Mesenchymal stem cell (in vitro differentiated cells and primary cell): Measurements from ENCODE around the gene OR8D1.
A peak's percentile ranks its signal among the peaks of the same experiment; 100 is the strongest.

Source experiments
- DNase-seq: peaks from one replicate; pipeline ENCODE4 v3.0.0-alpha.2; 2013
- H2AFZ ChIP-seq: one replicate; pipeline ENCODE4 v1.6.1; 2013; ENCODE audit warnings: low read depth, mild to moderate bottlenecking, control low read depth, inconsistent platforms, low read length, moderate library complexity
- H2AK5ac ChIP-seq: 2 replicates; pipeline ENCODE4 v1.6.1; 2013; ENCODE audit warnings: low read length, moderate library complexity, mild to moderate bottlenecking, inconsistent platforms; ENCODE audit not compliant: severe bottlenecking
- H2BK120ac ChIP-seq: one replicate; pipeline ENCODE4 v1.6.1; 2013; ENCODE audit warnings: low read depth, mild to moderate bottlenecking, inconsistent platforms, low read length, moderate library complexity
- H2BK12ac ChIP-seq, 2 experiments: one replicate each; pipeline ENCODE4 v1.6.1; 2013; ENCODE audit warnings: inconsistent platforms in 2 of 2, low read length in 2 of 2, mild to moderate bottlenecking in 2 of 2, moderate library complexity in 2 of 2, control low read depth in 1 of 2
- H2BK15ac ChIP-seq: one replicate; pipeline ENCODE4 v1.6.1; 2013; ENCODE audit warnings: mild to moderate bottlenecking, low read depth, inconsistent platforms; ENCODE audit not compliant: poor library complexity, severe bottlenecking
- H2BK5ac ChIP-seq: 2 replicates; pipeline ENCODE4 v1.6.1; 2013; ENCODE audit warnings: low read depth, mild to moderate bottlenecking, low read length, control low read depth, inconsistent platforms; ENCODE audit not compliant: poor library complexity, severe bottlenecking
- H3K14ac ChIP-seq, 2 experiments: one replicate each; pipeline ENCODE4 v1.6.1; 2013; ENCODE audit warnings: inconsistent platforms in 2 of 2, low read length in 2 of 2, control low read depth in 1 of 2, mild to moderate bottlenecking in 1 of 2, moderate library complexity in 1 of 2
- H3K18ac ChIP-seq, 2 experiments: one replicate each; pipeline ENCODE4 v1.6.1; 2013; ENCODE audit warnings: inconsistent platforms in 2 of 2, low read length in 2 of 2, control low read depth in 1 of 2, low read depth in 1 of 2, mild to moderate bottlenecking in 1 of 2
- H3K23ac ChIP-seq, 2 experiments: one replicate each; pipeline ENCODE4 v1.6.1; 2013; ENCODE audit warnings: inconsistent platforms in 2 of 2, low read length in 2 of 2, mild to moderate bottlenecking in 2 of 2, moderate library complexity in 2 of 2, control low read depth in 1 of 2
- H3K27ac ChIP-seq: 2 replicates; pipeline ENCODE4 v1.5.1; 2013; ENCODE audit warnings: mild to moderate bottlenecking, moderate library complexity, low read length, control low read depth, inconsistent platforms; ENCODE audit not compliant: poor library complexity, severe bottlenecking
- H3K27me3 ChIP-seq, 2 experiments: 2 replicates each; pipeline versions ENCODE4 v1.6.1 to v1.7.0; 2013; ENCODE audit warnings: low read length in 2 of 2, mild to moderate bottlenecking in 2 of 2, moderate library complexity in 2 of 2, control low read depth in 1 of 2, inconsistent platforms in 1 of 2; ENCODE audit not compliant: control insufficient read depth in 1 of 2, insufficient read depth in 1 of 2
- H3K36me3 ChIP-seq, 2 experiments: 2 replicates each; pipeline versions ENCODE4 v1.6.1 to v1.7.0; 2013; ENCODE audit warnings: low read length in 2 of 2, control low read depth in 1 of 2, inconsistent platforms in 1 of 2, low read depth in 1 of 2, mild to moderate bottlenecking in 1 of 2; ENCODE audit not compliant: insufficient read depth in 2 of 2, control insufficient read depth in 1 of 2
- H3K4ac ChIP-seq, 2 experiments: one replicate each; pipeline ENCODE4 v1.6.1; 2013; ENCODE audit warnings: inconsistent platforms in 2 of 2, low read length in 2 of 2, mild to moderate bottlenecking in 2 of 2, moderate library complexity in 2 of 2, control low read depth in 1 of 2, low read depth in 1 of 2
- H3K4me1 ChIP-seq: 2 replicates; pipeline ENCODE4 v1.6.1; 2013; ENCODE audit warnings: low read depth, low read length, control low read depth; ENCODE audit not compliant: control insufficient read depth, insufficient read depth
- H3K4me2 ChIP-seq: 2 replicates; pipeline ENCODE4 v1.6.1; 2013; ENCODE audit warnings: low read length, mild to moderate bottlenecking, inconsistent platforms; ENCODE audit not compliant: poor library complexity, severe bottlenecking
- H3K4me3 ChIP-seq, 2 experiments: 2 replicates each; pipeline versions ENCODE4 v1.5.1 to v1.7.0; 2013; ENCODE audit warnings: low read length in 2 of 2, mild to moderate bottlenecking in 2 of 2, control low read depth in 1 of 2, low read depth in 1 of 2; ENCODE audit not compliant: insufficient read depth in 1 of 2
- H3K79me1 ChIP-seq: replicated peaks from 2 replicates; pipeline ENCODE4 v1.6.1; 2013; ENCODE audit warnings: mild to moderate bottlenecking, control low read depth, low read length, inconsistent platforms; ENCODE audit not compliant: poor library complexity, severe bottlenecking
- H3K9ac ChIP-seq: 2 replicates; pipeline ENCODE4 v1.7.0; 2013; ENCODE audit warnings: mild to moderate bottlenecking, low read length, moderate library complexity
- H3K9me3 ChIP-seq: 2 replicates; pipeline ENCODE4 v1.7.0; 2013; ENCODE audit warnings: mild to moderate bottlenecking, low read length; ENCODE audit not compliant: control insufficient read depth
- H4K8ac ChIP-seq: one replicate; pipeline ENCODE4 v1.6.1; 2013; ENCODE audit warnings: inconsistent platforms, mild to moderate bottlenecking, low read length, moderate library complexity
- H4K91ac ChIP-seq: one replicate; pipeline ENCODE4 v1.6.1; 2013; ENCODE audit warnings: mild to moderate bottlenecking, low read length, inconsistent platforms
- WGBS: methylation state at CpG from one replicate; pipeline ENCODE4 v1.1.7; 2013; ENCODE audit warnings: mixed read lengths; 5-methylcytosine and 5-hydroxymethylcytosine counted together

OR8D1 gene

GRCh38 chr11:124307093-124307492 is 6.7 kb downstream of the OR8D1 start:
- Histone ChIP-seq H3K79me1 (no peaks in the 10 kb centered on the region), H3K27me3 (no peaks in the 10 kb centered on the region), H3K36me3 (no peaks in the 10 kb centered on the region), H2BK15ac (no peak overlapping the region), H3K4me2 (no peak overlapping the region), H3K23ac (no peak overlapping the region), H3K9me3 (no peaks in the 10 kb centered on the region), H2BK5ac (no peak overlapping the region), H3K18ac (no peak overlapping the region), H4K91ac (no peak overlapping the region), H3K4me3 (no peak overlapping the region), H4K8ac (no peak overlapping the region), H3K27ac (no peak overlapping the region), H2BK12ac (no peak overlapping the region), H3K4ac (no peak overlapping the region), H3K4me1 (no peaks in the 10 kb centered on the region), H3K14ac (no peak overlapping the region), H2AK5ac (no peak overlapping the region), H3K9ac (no peak overlapping the region), H2BK120ac (no peak overlapping the region), H2AFZ (no peak overlapping the region)
- DNase-seq = peak; percentile 59

DNA sequence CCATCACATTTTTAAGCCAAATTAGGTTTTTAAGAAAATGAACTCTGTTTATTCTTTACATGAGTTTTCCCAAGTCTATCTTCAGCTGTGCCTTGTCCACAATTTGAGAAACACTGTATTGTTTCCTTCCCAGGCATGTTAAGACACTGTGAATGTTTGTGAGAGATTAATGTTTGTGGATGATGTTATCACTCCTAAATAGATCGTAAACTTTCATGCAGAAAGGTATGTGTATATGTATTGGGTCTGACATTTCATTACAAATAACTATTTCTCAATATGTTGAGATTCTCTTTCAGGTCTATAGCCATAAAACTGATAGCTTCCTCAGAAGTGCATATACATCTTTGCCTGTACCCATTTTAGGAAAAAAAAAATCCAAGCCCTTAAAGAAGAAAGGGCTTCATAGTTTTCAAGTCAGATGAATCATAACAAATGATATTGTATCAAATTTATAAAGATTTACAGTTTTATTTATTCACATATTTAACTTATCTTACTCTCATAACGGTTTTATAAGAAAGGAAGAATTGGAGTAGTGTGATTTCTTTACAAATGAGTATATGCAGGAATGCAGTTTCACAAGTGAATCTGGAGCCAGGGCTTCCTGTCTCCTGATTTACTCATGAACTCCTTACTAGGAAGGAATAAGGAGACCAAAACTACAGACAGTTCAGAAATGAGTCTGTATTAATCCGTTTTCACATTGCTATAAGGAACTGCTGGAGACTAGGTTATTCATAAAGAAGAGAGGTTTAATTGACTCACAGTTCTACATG is 11.2 kb downstream of the OR8D1 start:
- Histone ChIP-seq H3K36me3 (no peaks in the 10 kb centered on the region), H2BK120ac (no peak overlapping the region), H2BK15ac (no peak overlapping the region), H3K23ac (no peak overlapping the region), H2BK5ac (no peak overlapping the region), H3K18ac (peak overlapping the region; percentile 22 to 79), H3K4me1 (no peaks in the 10 kb centered on the region), H3K9me3 (no peaks in the 10 kb centered on the region), H3K4me2 (no peak overlapping the region), H3K4me3 (no peak overlapping the region), H4K8ac (no peak overlapping the region), H3K79me1 (no peaks in the 10 kb centered on the region), H4K91ac (no peak overlapping the region), H3K27me3 (no peaks in the 10 kb centered on the region), H3K9ac (no peak overlapping the region), H2AK5ac (no peak overlapping the region), H2AFZ (no peak overlapping the region), H3K14ac (no peak overlapping the region), H2BK12ac (peak overlapping the region in 1 of 2 experiments; percentile 66), H3K4ac (no peak overlapping the region), H3K27ac (no peak overlapping the region)
- WGBS = no CpG with 5 or more reads among the region's 3 CpGs
- peak; percentile 51 for DNase-seq

- Histone ChIP-seq H3K14ac (no peak overlapping the region), H3K4me3 (no peak overlapping the region), H3K9me3 (no peaks in the 10 kb centered on the region), H4K8ac (no peak overlapping the region), H3K18ac (no peak overlapping the region), H2AK5ac (no peak overlapping the region), H3K27me3 (no peaks in the 10 kb centered on the region), H3K9ac (no peak overlapping the region), H2BK15ac (no peak overlapping the region), H3K4me2 (no peak overlapping the region), H2BK12ac (no peak overlapping the region), H3K4me1 (no peaks in the 10 kb centered on the region), H2AFZ (no peak overlapping the region), H3K79me1 (no peaks in the 10 kb centered on the region), H4K91ac (no peak overlapping the region), H2BK120ac (no peak overlapping the region), H2BK5ac (no peak overlapping the region), H3K4ac (no peak overlapping the region), H3K36me3 (no peaks in the 10 kb centered on the region), H3K23ac (no peak overlapping the region), H3K27ac (no peak overlapping the region)
- peak; percentile 87 for DNase-seq
- 80% methylated on average over 3 of the region's 3 CpGs for WGBS
Observed at GRCh38 chr11:124301548-124301947, 12.2 kb downstream of the OR8D1 start.

GRCh38 chr11:124297921-124298320 is 15.8 kb downstream of the OR8D1 start:
- no peaks in the 10 kb centered on the region for H3K36me3 ChIP-seq
- no peaks in the 10 kb centered on the region for H3K27me3 ChIP-seq
- no peaks in the 10 kb centered on the region for H3K9me3 ChIP-seq
- no peak overlapping the region for H2BK12ac ChIP-seq
- H4K91ac ChIP-seq = no peak overlapping the region
- no peaks in the 10 kb centered on the region for H3K79me1 ChIP-seq
- H3K14ac ChIP-seq = no peak overlapping the region
- no peak for DNase-seq
- H2BK15ac ChIP-seq = no peak overlapping the region
- no peak overlapping the region for H3K18ac ChIP-seq
- H3K4me3 ChIP-seq = no peak overlapping the region
- H2BK120ac ChIP-seq = no peak overlapping the region
- no peak overlapping the region for H2AK5ac ChIP-seq
- H2BK5ac ChIP-seq = no peak overlapping the region
- H3K23ac ChIP-seq = no peak overlapping the region
- H3K4me2 ChIP-seq = no peak overlapping the region
- no peak overlapping the region for H3K4ac ChIP-seq
- no peaks in the 10 kb centered on the region for H3K4me1 ChIP-seq
- H3K9ac ChIP-seq = no peak overlapping the region
- H2AFZ ChIP-seq = no peak overlapping the region
- no peak overlapping the region for H3K27ac ChIP-seq
- H4K8ac ChIP-seq = no peak overlapping the region
- 55% methylated on average over 3 of the region's 4 CpGs for WGBS
